ENCODE measurements around the gene PLCL2.

PLCL2 gene

DNA sequence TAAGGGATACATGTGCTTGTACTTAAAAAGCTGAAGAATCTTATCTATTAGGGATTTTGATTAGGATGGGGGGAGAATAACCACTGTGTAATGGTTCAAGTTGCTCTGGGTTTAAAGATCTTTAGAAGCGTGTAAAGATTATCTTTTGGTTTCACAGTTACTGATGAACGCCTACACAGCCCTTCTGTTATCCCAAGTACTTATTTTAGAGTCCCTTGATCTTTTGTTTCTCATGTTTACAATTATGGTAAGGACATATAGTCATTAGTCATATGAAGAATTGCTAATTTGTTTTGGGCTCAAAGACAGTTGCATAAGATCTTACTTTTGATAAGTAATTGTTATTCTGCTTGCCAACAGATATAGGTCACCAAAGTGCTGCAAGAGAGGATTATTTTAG, 160.1 kb downstream of the PLCL2 start:
- no peak for DNase-seq (ENCODE audit: low read depth)

DNA sequence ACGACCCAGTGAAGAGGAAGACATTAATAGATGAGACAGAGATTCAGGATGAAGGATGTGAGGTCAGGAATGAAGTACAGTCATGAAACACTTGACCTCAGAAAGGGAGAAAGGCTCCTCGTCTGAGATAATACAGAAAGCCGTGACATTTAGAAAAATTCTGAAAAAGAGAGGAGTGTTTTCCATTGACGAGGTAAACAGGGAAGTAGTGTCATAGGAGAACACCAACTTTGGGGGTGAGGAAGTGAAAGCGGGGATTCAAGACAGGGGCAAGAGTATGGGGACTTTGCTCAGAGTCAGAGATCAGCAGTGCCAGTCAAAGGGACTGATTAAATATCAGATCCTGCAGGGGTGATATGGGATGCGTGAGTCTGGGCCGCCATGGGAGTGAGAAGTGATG, 160.9 kb downstream of the PLCL2 start:
- DNase-seq (ENCODE audit: low read depth): no peak

DNA sequence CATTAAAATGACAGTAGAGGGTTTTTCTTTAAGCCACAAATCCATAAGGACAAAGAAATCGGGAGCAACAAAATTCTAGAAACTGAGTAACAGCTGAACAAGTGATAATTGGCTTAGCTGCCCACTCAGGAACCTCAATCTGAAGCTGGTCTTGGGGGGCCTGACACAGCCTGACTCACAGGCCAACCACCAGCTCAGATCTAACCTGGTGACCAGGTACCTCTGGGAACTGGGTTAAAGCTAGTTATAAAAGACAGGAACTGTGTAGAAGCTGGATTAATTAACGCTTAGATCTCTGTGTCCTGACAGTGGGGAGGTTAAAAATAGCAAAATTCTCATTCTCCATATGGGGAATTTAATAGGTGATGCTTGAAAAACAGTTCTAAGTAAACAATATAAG, 161.9 kb downstream of the PLCL2 start:
- no peak for DNase-seq (ENCODE audit: low read depth)

DNA sequence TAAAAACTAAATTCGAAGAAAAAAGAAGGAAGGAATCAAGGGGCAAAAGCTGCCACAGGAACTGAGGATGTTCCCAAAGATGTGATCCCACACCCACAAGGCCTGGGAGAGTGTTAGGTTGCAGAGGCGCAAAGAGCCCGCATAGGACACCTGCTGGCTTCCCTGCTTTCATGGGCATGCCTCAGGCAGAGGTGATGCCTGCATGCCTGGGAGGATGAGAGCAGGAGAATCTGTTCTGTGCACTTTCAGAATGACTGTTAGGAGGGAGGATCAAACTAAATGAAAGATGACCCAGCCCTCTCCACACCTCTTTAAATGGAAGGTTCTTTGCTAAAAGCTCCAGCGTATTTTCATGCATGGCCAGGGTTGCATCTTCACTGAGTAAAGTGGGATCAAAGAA, 162.4 kb downstream of the PLCL2 start:
- no peak for DNase-seq (ENCODE audit: low read depth)

DNA sequence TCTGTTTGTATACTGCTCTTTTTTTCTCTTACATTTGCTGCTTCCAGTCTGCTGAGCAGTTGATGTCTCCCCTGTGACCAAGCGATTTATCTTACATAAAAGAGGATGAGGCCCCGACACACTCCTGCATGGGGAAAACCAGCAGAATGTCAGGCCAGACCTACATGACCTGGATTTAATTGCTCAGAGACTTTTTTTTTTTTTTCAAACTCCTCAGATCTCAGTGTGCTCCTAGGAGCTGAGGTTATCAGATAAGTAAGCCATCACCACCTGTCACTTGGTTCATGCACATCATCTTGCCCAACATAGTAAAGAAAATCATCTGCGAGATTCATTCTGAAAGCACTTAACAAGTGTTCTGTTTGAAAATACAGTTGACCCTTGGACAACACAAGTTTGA, 163.1 kb downstream of the PLCL2 start:
- no peak for DNase-seq (ENCODE audit: low read depth)

DNA sequence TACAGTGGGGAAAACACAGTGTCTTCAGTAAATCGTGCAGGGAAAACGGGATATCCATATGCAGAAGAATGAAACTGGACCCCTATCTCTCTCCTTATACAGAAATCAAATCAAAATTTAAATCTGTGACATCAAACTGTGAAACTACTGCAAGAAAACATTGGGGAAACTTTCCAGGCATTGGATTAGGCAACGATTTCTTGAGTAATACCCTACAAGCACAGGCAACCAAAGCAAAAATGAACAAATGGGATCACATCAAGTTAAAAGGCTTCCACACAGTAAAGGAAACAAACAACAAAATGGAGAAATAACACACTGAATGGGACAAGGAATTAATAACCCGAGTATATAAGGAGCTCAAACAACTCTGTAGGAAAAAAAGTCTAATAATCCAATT, 165.3 kb downstream of the PLCL2 start:
- no peak for DNase-seq (ENCODE audit: low read depth)

DNA sequence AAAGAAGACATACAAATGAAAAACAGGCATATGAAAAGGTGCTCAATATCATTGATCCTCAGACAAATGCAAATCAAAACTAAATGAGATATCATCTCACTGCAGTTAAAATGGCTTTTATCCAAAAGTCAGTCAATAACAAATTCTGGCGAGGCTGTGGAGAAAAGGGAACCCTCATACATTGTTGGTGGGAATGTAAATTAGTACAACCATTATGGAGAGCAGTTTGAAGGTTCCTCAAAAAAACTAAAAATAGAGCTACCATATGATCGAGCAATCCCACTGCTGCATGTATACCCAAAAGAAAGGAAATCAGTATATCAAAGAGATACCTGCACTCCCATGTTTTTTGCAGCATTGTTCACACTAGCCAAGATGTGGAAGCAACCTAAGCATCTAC, 165.8 kb downstream of the PLCL2 start:
- no peak for DNase-seq (ENCODE audit: low read depth)

DNA sequence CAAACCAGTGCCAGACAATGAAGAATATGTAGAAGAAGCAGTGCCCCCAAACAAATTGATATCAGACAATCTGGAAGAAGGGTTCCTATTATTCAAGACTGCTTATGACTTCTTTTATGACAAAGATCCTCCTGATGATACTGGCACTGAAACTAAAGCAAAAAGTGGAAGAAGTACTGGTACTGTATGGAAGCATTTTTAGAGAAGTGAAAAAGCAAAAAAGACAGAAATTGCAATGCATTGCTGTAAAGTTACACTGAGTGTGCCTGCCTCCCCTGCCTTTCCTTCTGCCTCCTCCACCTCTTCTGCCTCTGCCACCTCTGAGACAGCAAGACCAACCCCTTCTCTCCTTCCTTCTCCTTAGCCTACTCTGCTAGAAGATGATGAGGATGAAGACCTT, 167.6 kb downstream of the PLCL2 start:
- DNase-seq (ENCODE audit: low read depth): no peak

DNA sequence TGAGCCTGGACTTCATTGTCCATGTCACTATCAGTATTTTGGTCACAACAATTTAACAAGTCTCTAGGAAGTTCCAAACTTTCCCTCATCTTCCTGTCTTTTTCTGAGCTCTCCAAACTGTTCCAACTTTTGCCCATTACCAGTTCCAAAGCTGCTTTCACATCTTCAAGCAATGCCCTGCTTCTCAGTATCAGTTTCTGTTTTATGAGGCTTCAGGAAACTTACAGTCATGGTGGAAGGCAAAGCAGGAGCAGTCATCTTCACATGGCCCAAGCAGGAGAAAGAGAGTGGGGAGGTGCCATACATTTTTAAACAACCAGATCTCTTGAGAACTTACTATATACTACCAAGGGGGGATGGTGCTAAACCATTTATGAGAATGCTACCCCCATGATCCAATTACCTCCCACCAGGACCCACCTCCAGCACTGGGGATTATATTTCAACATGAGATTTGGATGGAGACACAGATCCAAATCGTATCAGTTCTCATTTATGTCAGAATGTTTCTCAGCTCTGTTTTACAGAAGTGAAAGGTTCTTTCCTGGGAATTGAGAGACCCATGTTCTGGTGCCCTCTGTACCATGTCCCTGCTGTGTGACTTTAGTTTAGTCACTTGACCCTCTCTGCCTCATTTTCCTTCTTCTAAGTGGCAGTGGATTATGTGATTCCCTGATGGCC, 169.7 kb downstream of the PLCL2 start:
- DNase-seq (ENCODE audit: low read depth): no peak

DNA sequence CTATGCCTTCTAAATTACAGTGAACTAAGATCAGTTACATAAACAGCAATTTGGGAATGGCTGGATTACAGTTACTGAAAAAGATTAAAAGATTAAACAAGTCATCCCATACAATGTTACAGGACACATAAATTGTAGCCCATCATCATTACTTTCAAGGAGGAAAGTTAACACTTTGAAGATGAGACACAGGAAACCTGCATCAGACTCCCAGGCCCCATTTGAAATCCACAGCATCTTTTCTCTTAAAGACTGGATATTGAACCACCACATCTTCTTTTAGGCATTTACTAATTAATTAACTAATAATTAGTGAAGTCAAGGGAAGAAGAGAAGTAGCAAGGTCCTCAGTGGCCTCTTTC, 170.2 kb downstream of the PLCL2 start:
- DNase-seq (ENCODE audit: low read depth): no peak

DNA sequence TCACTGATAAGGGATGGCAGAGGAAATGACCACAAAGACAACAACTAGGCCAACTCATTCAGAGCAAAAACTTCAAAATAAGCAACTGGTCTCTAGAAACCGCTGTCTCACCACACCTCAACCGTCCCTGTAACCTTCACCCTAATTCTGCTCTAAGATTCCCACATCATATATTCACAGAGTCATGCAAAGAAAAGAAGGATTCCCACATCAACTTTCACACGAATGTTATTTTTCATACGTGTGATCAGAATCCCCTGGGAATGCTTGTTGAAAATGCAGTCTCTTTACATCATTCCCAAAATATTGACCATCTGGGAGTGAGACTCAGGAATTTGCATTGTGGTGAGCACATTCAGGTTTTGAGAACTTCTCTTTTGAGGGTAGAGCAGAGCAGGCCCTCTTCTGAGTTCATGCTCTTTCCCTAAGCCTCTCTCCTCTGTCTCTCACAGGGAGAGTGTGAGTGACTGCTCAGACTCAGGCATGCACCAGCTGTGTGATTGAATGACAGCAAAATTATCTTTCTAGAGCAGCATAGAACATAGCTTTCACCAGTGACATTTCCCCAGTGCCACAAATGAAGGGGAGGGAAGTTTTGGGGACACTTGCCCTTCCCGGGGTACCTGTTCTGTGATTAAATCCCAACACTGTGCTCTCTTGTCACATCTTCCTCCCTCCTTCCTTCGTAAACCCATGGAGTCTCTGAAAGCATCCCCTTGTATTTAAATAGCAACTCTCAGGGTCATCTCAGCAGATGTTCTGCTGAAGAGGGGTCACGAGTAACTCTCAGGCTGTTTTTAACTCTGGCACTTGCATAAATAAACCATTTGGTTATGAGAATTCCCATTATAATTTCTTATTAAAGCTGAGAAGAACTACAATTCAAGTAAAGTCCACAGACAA, 170.9 kb downstream of the PLCL2 start:
- DNase-seq (ENCODE audit: low read depth): no peak

DNA sequence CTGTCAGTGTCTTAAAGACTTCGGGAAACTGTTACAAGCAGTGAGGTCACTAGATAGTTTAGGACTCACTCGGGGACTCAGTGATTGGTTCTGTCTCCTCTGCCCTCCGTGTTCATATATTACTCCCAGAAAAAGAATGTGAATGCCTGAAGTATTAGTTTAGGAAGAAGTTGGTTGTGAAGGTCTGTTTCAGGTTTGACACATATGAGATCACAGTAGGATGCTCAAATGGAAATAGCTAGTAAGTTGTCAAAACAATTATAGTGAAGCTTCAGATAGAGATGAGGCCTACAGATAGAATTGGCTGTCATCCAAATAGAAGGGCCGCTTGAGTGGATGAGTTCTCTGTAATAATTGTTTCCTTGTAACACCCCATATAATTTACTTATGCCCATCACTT, 172.6 kb downstream of the PLCL2 start:
- no peak for DNase-seq (ENCODE audit: low read depth)

DNA sequence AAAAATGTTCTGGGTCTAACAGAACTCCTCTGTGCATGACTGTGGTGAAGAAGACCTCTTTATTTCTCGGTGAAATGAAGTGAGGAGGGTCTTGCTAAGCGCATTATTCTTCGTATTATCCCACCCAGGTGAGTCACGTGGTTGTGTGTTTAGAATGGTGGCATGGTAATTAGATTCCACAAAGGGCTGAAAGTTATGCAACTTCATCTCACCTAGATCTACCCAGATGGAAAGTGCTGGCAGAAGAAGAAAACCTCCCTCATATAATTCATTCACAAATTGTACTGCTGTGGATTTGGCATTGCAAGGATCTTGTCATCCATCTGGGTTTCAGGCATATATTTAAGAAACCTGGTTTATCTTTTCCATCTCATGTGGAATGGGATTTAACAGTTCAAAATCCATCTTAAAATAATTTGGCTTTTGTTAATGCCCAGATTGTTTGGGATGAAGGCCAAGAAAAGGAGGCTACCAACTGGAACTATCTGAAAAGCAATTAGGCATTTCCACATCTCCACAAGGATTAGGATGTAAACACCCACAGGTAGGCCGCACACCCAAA, 175.3 kb downstream of the PLCL2 start:
- no peak for DNase-seq (ENCODE audit: low read depth)

DNA sequence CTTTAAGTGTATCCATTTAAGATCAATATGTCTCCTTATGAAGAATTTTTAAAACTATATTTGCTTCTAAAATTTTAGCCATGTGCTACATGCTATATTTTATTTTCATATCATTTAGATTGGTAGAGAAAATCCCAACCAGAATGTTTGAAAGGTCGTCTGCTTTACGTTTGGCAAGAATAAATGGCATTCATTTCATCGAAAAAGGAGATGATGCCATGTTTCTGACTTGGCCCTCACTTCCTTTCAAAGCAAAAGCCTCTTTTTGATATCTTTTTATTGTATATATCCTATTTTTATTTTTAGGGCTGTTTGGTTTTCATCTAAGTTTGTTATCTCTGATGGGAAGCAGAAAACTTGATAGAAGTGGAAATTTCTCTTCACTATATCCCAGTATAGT, 176.2 kb downstream of the PLCL2 start:
- no peak for DNase-seq (ENCODE audit: low read depth)

DNA sequence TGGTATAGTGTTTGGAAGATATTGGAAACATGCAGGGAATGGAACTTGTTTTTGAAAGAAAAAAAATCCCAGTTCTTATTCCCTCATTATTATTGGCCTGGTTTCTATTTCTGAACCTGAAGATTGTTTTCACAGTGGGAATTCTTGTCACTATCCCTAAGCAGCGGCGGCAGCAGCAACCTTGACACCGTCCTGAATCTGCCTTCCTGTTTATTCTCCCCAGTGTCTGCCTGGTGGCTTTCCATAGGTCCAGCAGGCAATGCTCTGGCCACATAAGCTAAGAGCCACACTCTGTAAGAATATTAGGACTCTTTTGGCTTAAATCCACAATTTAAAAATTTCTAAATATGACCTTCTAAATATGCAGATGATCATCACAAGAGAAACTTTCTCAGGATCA, 178.0 kb downstream of the PLCL2 start:
- DNase-seq (ENCODE audit: low read depth): no peak

DNA sequence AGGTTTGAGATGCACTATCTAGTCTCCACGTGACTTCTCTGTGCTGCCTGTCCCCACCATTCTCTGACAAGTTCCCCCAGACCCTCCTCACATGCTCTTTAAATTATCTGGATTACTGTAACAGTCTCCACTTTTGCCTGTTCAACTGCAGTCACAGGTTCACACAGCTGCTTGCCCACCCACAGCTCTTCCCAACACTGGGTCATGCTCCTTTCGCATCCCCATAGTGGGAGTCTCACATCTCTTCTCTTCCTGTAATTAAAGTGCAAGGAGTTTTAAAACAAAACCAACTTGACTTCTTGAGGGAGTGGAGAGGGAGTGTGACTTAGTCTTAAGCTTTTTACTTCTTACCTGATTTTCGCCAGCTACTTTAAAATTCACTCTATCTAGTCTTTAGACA, 178.8 kb downstream of the PLCL2 start:
- DNase-seq (ENCODE audit: low read depth): no peak

DNA sequence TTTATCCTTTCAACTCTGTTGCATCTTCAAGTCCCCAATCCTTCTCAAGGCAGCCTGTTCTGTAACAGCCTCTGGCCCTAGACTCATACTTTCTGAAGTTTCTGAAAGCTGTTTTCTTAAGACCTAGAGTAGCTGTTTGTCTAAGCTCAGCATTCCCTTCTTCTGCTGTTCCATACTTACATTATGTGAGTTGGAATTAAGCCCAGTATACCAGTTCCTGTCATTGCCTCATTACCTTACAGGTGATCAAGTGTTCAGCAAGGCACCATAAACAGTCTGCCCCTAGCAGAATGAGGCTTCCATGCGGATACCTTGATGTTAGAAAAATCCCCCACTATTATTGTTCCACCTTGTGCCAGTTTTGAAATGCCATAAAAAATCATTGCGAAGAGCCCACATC, 180.6 kb downstream of the PLCL2 start:
- no peak for DNase-seq (ENCODE audit: low read depth)

DNA sequence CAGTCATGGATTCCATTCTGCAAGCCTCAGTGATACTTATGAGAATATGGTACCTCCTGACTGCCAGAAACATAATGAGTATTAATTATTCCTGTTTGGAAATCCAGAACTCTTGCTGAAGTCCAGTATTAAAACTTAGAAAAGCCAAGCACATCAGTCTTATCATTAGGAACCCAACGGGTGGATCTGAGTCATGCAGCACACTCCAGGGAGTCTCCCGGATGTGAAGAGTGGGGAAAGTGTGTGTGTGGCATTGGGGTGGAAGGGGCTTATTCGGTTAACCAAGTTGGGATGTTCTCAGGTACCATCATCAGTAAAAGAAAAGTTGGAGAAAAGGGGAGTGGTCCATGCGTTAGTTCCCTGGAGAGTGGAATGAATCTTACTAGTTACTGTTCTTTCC, 181.1 kb downstream of the PLCL2 start:
- no peak for DNase-seq (ENCODE audit: low read depth)

DNA sequence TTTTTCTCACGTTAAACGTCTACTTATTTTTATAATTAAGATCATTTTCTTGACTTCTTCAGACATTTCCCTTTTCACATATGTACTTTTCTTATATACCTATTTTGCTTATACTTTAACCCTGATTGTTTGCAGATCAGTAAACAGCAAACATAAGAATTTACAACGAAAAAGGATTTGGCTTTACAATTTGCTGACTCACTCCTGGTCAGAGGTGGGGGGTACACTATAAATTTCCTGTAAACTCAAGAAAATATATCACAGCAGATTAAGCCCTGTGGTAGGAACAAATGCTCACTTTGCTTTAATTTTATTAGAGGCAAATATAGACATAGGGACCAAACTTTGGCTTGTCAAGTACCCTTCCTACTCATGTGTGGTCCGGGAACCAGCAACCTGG, 185.0 kb downstream of the PLCL2 start:
- DNase-seq (ENCODE audit: low read depth): no peak

DNA sequence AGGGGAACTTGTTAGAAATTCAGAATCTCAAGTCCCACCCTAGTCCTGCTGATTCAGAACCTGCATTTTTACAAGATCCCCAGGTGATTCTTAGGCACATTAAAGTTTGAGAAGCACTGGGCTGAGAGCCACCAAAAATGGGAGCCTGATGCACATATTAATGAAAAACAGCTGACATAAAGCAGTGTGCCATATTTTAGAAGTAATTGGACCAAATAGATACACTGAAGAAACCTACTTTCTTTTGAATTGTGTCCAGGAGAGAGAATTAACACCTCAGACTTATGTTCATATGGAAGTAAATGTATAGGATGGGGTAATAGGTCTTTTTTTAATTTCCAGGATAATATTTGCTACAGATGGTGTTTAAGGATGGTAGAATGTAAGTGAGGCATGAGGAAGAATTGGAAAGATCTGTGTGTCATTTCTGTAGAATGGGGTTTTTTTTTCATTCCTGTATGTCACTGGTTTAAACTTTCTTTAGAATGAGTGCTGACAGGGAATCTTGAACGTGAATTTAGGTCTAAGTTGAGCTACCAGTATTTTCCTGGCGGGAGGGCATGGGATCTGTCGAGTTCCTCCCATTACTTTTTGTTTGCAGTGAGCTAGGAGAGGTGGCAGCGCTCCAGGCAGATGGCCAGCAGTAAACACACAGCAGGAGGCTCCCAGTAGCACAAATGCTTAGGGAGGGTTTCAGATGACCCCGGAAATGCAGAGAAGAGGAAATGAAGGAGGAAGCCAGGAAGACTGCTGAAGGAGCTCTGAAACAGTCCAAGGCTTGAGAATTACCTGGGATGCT, 185.6 kb downstream of the PLCL2 start:
- no peak for DNase-seq (ENCODE audit: low read depth)

DNA sequence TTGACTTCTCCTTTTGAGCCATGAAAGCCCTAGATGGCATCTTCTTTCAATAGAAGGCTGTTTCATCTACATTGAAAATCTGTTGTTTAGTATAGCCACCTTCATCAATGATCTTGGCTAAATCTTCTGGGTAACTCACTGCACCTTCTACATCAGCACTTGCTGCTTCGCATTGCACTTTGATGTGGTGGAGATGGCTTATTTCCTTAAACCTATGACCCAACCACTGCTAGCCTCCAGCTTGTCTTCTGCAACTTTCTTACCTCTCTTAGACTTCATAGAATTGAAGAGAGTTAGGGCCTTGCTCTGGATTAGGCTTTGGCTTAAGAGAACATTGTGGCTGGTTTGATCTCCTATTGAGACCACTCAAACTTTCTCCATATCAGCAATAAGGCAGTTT, 189.8 kb downstream of the PLCL2 start:
- no peak for DNase-seq (ENCODE audit: low read depth)

DNA sequence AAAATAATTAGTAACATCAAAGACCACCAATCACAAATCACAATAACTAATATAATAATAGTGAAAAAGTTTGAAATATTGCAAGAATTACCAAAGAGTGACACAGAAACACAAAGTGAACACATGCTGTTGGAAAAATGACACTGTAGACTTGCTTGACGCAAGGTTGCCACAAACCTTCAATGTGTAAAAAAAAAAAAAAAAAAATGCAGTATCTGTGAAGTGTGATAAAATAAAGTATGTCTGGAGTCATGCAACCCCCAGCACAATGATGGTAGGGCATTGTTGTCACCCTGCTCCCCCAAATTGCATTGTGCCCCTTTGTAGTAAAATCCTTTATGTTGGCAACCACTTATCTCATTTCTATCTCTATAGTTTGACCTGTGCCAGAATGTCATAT, 190.6 kb downstream of the PLCL2 start:
- DNase-seq (ENCODE audit: low read depth): no peak

DNA sequence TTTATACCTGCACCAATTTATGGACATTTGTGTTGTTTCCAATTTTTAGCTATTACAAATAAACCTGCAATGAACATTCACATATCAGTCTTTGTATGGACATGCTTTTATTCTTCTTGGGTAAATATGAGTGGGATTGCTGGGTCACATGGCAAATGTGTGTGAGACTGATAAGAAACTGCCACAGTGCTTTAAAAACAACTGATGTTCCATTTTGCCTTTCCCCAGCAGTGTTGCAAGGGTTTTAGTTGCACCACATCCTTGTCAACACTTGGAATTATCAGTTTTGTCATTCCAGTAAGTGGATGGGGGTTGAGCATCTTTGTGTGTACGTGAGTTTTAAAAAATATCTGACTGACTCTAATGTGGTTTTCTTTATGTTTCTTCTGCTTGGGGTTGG, 191.2 kb downstream of the PLCL2 start:
- DNase-seq (ENCODE audit: low read depth): no peak

All from stimulated activated CD4-positive, alpha-beta T cell treated with anti-CD3 and anti-CD28 coated beads, Interleukin-2, amount 100 ng/mL, for 4 hours (primary cell).